Neural progenitor cell (in vitro differentiated cells): ENCODE measurements around the gene MAPRE2. TPM values are rescaled to one million over a fixed set of nuclear protein-coding genes. Genes with fewer than 3 reads are reported as not detected.

ENCODE experiments used
- DNase-seq: peaks from one replicate; pipeline ENCODE4 v3.0.0-alpha.2; 2016; ENCODE audit warnings: low spot score
- H2AFZ ChIP-seq: fragments of 200-600 bp; sonication (generic); replicated peaks from 2 replicates; pipeline ENCODE4 v1.6.1; 2016; ENCODE audit warnings: antibody characterized with exemption
- H3F3A ChIP-seq: fragments of 200-600 bp; sonication (generic); 2 replicates; pipeline ENCODE4 v1.6.1; 2016; ENCODE audit warnings: antibody characterized with exemption, low read depth
- H3K27ac ChIP-seq: fragments of 200-600 bp; sonication (generic); 2 replicates; pipeline ENCODE4 v1.5.1; 2016; ENCODE audit warnings: mild to moderate bottlenecking
- H3K27me3 ChIP-seq: fragments of 200-600 bp; sonication (generic); 2 replicates; pipeline ENCODE4 v1.6.1; 2016; ENCODE audit warnings: mild to moderate bottlenecking, moderate library complexity
- H3K36me3 ChIP-seq: fragments of 200-600 bp; sonication (generic); 2 replicates; pipeline ENCODE4 v1.5.1; 2016
- H3K4me1 ChIP-seq: fragments of 200-600 bp; sonication (generic); 2 replicates; pipeline ENCODE4 v1.6.1; 2016; ENCODE audit warnings: mixed run types
- H3K4me2 ChIP-seq: fragments of 200-600 bp; sonication (generic); 2 replicates; pipeline ENCODE4 v1.6.1; 2016
- H3K4me3 ChIP-seq: fragments of 200-600 bp; sonication (generic); 2 replicates; pipeline ENCODE4 v1.5.1; 2016
- H3K79me2 ChIP-seq: fragments of 200-600 bp; sonication (generic); 2 replicates; pipeline ENCODE4 v1.6.1; 2016; ENCODE audit warnings: low read depth
- H3K9ac ChIP-seq: fragments of 200-600 bp; sonication (generic); 2 replicates; pipeline ENCODE4 v1.6.1; 2016
- H3K9me3 ChIP-seq: fragments of 200-600 bp; sonication (generic); 2 replicates; pipeline ENCODE4 v1.5.1; 2016; ENCODE audit warnings: low read depth
- H4K20me1 ChIP-seq: fragments of 200-600 bp; sonication (generic); 2 replicates; pipeline ENCODE4 v1.6.1; 2016; ENCODE audit warnings: low read depth
- H3K27ac Mint-ChIP-seq: 3 replicates; pipeline ENCODE4 v1.8.0; 2021; ENCODE audit warnings: mixed read lengths
- H3K27me3 Mint-ChIP-seq: 2 replicates; pipeline ENCODE4 v1.8.0; 2022; ENCODE audit warnings: low read depth, mild to moderate bottlenecking, inconsistent platforms, moderate library complexity, mixed read lengths; ENCODE audit not compliant: insufficient read depth
- H3K36me3 Mint-ChIP-seq: 3 replicates; pipeline ENCODE4 v1.8.0; 2021; ENCODE audit warnings: mixed read lengths
- H3K4me1 Mint-ChIP-seq: 3 replicates; pipeline ENCODE4 v1.8.0; 2021; ENCODE audit warnings: mixed read lengths
- H3K4me3 Mint-ChIP-seq: 3 replicates; pipeline ENCODE4 v1.8.0; 2021; ENCODE audit warnings: mild to moderate bottlenecking, moderate library complexity, mixed read lengths
- H3K9me3 Mint-ChIP-seq: 3 replicates; pipeline ENCODE4 v1.8.0; 2020; ENCODE audit warnings: mixed read lengths
- EZH2 ChIP-seq: fragments of 200-600 bp; sonication (generic); IDR thresholded peaks from 2 replicates; pipeline ENCODE4 v1.6.1; 2017; ENCODE audit warnings: antibody characterized with exemption, mild to moderate bottlenecking, moderate library complexity
- EZH2phosphoT487 ChIP-seq: fragments of 200-600 bp; sonication (generic); IDR thresholded peaks from 2 replicates; pipeline ENCODE4 v1.6.1; 2017; ENCODE audit warnings: antibody characterized with exemption
- total RNA-seq: library from RNA; depleted of rRNA; stranded (reverse); fragments of >200 nt; gene quantifications from 2 replicates; pipeline ENCODE4 v1.2.3, GENCODE V29; 2015; ENCODE audit warnings: low replicate concordance
- TF ChIP-seq, protein P1 (sequence below): fragments of 200-600 bp; sonication (generic); IDR thresholded peaks from 2 replicates; pipeline ENCODE4 v1.5.1; 2017; ENCODE audit warnings: antibody characterized with exemption, mild to moderate bottlenecking

The MAPRE2 gene
- total RNA-seq, 1 donor from 2014 or later: 34.6 TPM

GRCh38 chr18:35174093-35174731, 133.0 kb downstream of the MAPRE2 start:
- H3K9ac ChIP-seq: no peak overlapping the region
- H3K79me2 ChIP-seq: no peaks in the 10 kb centered on the region
- Mint-ChIP-seq H3K4me1 (peaks cover 2% of the 10 kb centered on the region), H3K9me3 (peaks cover 5% of the 10 kb centered on the region), H3K27ac (no peak overlapping the region), H3K27me3 (no peaks in the 10 kb centered on the region), H3K36me3 (no peaks in the 10 kb centered on the region), H3K4me3 (no peak overlapping the region)
- H3K27ac ChIP-seq: no peak overlapping the region
- DNase-seq: no peak
- no peaks in the 10 kb centered on the region for H3K36me3 ChIP-seq
- TF ChIP-seq, protein P1, sequence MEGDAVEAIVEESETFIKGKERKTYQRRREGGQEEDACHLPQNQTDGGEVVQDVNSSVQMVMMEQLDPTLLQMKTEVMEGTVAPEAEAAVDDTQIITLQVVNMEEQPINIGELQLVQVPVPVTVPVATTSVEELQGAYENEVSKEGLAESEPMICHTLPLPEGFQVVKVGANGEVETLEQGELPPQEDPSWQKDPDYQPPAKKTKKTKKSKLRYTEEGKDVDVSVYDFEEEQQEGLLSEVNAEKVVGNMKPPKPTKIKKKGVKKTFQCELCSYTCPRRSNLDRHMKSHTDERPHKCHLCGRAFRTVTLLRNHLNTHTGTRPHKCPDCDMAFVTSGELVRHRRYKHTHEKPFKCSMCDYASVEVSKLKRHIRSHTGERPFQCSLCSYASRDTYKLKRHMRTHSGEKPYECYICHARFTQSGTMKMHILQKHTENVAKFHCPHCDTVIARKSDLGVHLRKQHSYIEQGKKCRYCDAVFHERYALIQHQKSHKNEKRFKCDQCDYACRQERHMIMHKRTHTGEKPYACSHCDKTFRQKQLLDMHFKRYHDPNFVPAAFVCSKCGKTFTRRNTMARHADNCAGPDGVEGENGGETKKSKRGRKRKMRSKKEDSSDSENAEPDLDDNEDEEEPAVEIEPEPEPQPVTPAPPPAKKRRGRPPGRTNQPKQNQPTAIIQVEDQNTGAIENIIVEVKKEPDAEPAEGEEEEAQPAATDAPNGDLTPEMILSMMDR: no peak
- TF ChIP-seq EZH2phosphoT487 (no peak), EZH2 (no peak)
- H3F3A ChIP-seq: no peaks in the 10 kb centered on the region
- no peaks in the 10 kb centered on the region for H3K27me3 ChIP-seq
- H3K4me1 ChIP-seq: no peaks in the 10 kb centered on the region
- no peaks in the 10 kb centered on the region for H4K20me1 ChIP-seq
- H3K4me2 ChIP-seq: no peak overlapping the region
- no peak overlapping the region for H2AFZ ChIP-seq
- no peaks in the 10 kb centered on the region for H3K9me3 ChIP-seq
- H3K4me3 ChIP-seq: no peak overlapping the region

GRCh38 chr18:35174745-35175144, 133.5 kb downstream of the MAPRE2 start:
- no peak overlapping the region for H3K9ac ChIP-seq
- Mint-ChIP-seq H3K4me1 (peaks cover 2% of the 10 kb centered on the region), H3K27me3 (no peaks in the 10 kb centered on the region), H3K36me3 (no peaks in the 10 kb centered on the region), H3K4me3 (no peak overlapping the region), H3K27ac (no peak overlapping the region), H3K9me3 (peaks cover 5% of the 10 kb centered on the region)
- no peaks in the 10 kb centered on the region for H3K9me3 ChIP-seq
- no peak overlapping the region for H3K4me2 ChIP-seq
- TF ChIP-seq, protein P1: no peak
- TF ChIP-seq EZH2phosphoT487 (no peak), EZH2 (no peak)
- no peaks in the 10 kb centered on the region for H4K20me1 ChIP-seq
- H3K27me3 ChIP-seq: no peaks in the 10 kb centered on the region
- DNase-seq: no peak
- no peak overlapping the region for H3K4me3 ChIP-seq
- H3K36me3 ChIP-seq: no peaks in the 10 kb centered on the region
- no peak overlapping the region for H2AFZ ChIP-seq
- H3K27ac ChIP-seq: no peak overlapping the region
- no peaks in the 10 kb centered on the region for H3K79me2 ChIP-seq
- no peaks in the 10 kb centered on the region for H3K4me1 ChIP-seq
- no peaks in the 10 kb centered on the region for H3F3A ChIP-seq

DNA sequence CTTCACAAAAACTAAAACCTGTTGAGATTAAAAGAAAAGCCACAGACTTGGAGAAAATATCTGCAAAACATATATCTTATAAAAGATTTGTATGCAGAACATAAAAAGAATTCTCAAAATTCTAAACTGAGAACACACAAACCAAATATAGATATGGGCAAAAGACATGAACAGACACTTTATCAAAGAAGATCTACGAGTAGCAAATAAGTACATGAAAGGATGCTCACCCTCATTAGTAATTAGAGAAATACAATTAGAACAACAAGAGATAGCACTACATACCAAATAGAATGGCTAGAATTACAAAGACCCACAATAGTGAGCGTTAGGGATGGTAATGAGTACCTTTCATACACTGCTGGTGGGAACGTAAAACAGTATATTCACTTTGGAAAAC, 135.7 kb downstream of the MAPRE2 start:
- Histone ChIP-seq H3K27ac (no peak overlapping the region), H3K4me3 (no peak overlapping the region), H4K20me1 (no peaks in the 10 kb centered on the region), H2AFZ (no peak overlapping the region), H3K9ac (no peak overlapping the region), H3K9me3 (no peaks in the 10 kb centered on the region), H3K79me2 (no peaks in the 10 kb centered on the region), H3K4me2 (no peak overlapping the region), H3K27me3 (no peaks in the 10 kb centered on the region), H3F3A (no peaks in the 10 kb centered on the region), H3K4me1 (no peaks in the 10 kb centered on the region), H3K36me3 (no peaks in the 10 kb centered on the region)
- Mint-ChIP-seq H3K27ac (no peak overlapping the region), H3K9me3 (peaks cover 5% of the 10 kb centered on the region), H3K27me3 (no peaks in the 10 kb centered on the region), H3K4me1 (no peaks in the 10 kb centered on the region), H3K36me3 (no peaks in the 10 kb centered on the region), H3K4me3 (no peak overlapping the region)
- no peak for TF ChIP-seq EZH2
- no peak for TF ChIP-seq EZH2phosphoT487
- TF ChIP-seq, protein P1: no peak
- DNase-seq: no peak
